Activated CD4-positive, alpha-beta T cell treated with anti-CD3 and anti-CD28 coated beads, Interleukin-2, amount 50 U/mL, for 24 hours (primary cell): ENCODE results near the gene LRRC14B.
"Not testable (repeated sequence)": the region's sequence is repeated elsewhere in the genome, so short reads cannot be mapped to it uniquely, and the experiment has no call there.

Experiments
- DNase-seq, 2 donors: peaks; one replicate each; pipeline ENCODE4 v3.0.0-alpha.2; 2020; ENCODE audit warnings: low read depth in 1 of 2, low spot score in 1 of 2

The LRRC14B gene

GRCh38 chr5:160173-160510, 31.2 kb upstream of the LRRC14B start:
- no peak for DNase-seq

GRCh38 chr5:160921-161802, 30.1 kb upstream of the LRRC14B start:
- no peak for DNase-seq

GRCh38 chr5:161803-162110, 29.5 kb upstream of the LRRC14B start:
- DNase-seq, result no peak

GRCh38 chr5:162190-162564, 29.1 kb upstream of the LRRC14B start:
- DNase-seq, result no peak

- DNase-seq, result no peak
Measured at GRCh38 chr5:162565-163337, 28.5 kb upstream of the LRRC14B start.

GRCh38 chr5:163338-163620, 28.0 kb upstream of the LRRC14B start:
- DNase-seq, result no peak

- no peak for DNase-seq
Measured at GRCh38 chr5:163841-164240, 27.5 kb upstream of the LRRC14B start.

- no peak for DNase-seq
Measured at GRCh38 chr5:164244-164643, 27.1 kb upstream of the LRRC14B start.

- not testable (repeated sequence) for DNase-seq
Measured at GRCh38 chr5:164783-165182, 26.5 kb upstream of the LRRC14B start.

- no peak for DNase-seq
Measured at GRCh38 chr5:166441-167372, 24.6 kb upstream of the LRRC14B start.

GRCh38 chr5:167511-167910, 23.8 kb upstream of the LRRC14B start:
- DNase-seq, result no peak

GRCh38 chr5:167982-168660, 23.2 kb upstream of the LRRC14B start:
- no peak for DNase-seq

GRCh38 chr5:169071-169727, 22.1 kb upstream of the LRRC14B start:
- DNase-seq, result no peak

GRCh38 chr5:169728-170094, 21.6 kb upstream of the LRRC14B start:
- DNase-seq, result no peak

- DNase-seq, result no peak
Measured at GRCh38 chr5:170971-171800, 20.1 kb upstream of the LRRC14B start.

GRCh38 chr5:171801-172331, 19.4 kb upstream of the LRRC14B start:
- DNase-seq, result no peak

GRCh38 chr5:172421-172820, 18.9 kb upstream of the LRRC14B start:
- no peak for DNase-seq

GRCh38 chr5:172841-173251, 18.4 kb upstream of the LRRC14B start:
- DNase-seq, result no peak

GRCh38 chr5:173392-174290, 17.7 kb upstream of the LRRC14B start:
- DNase-seq, result no peak
